Hypothalamus (tissue), 51 donors: ENCODE results near the gene SURF2.
A peak's percentile ranks its signal among the peaks of the same experiment; 100 is the strongest.
"Not testable (repeated sequence)": the region's sequence is repeated elsewhere in the genome, so short reads cannot be mapped to it uniquely, and the experiment has no call there.

ENCODE experiments used
- DNase-seq, 51 donors: peaks; one replicate each; lab custom pipeline; 2025; lab: John Stamatoyannopoulos, UW

SURF2 gene

GRCh38 chr9:133356391-133357091 lies at the start of gene SURF2, which contains the start of gene SURF1:
TSS of gene SURF2 (plus strand) at chr9:133356550. CDS start at chr9:133356593, 43 bp downstream.
TSS of gene SURF1 (minus strand) at chr9:133356487. CDS start at chr9:133356453, 34 bp downstream.
- peak in 50 of 51 donors; percentile 19 to 90 (median 70) for DNase-seq

GRCh38 chr9:133307301-133307700 lies 49.0 kb upstream of the SURF2 start:
- DNase-seq = no peak

GRCh38 chr9:133309608-133310007 lies 46.7 kb upstream of the SURF2 start:
- DNase-seq = no peak

GRCh38 chr9:133315997-133316396 lies 40.4 kb upstream of the SURF2 start:
- no peak for DNase-seq

DNA sequence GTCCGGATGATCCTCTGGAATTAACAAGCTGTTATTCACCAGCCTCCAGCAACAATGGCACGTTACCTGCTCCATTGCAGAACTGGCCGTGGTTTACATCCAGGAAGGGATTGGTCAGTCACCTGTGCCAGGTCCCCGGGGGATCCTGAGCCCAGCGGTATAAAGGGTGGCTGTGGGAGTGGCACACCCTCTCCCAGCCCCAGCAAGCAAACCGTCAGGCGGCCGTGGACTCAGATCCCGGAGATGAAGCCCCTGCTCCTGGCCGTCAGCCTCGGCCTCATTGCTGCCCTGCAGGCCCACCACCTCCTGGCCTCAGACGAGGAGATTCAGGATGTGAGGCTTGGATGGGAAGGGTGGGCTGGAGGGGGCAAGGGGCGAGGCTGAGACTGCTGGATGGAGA lies 38.8 kb upstream of the SURF2 start:
- not testable (repeated sequence) for DNase-seq

DNA sequence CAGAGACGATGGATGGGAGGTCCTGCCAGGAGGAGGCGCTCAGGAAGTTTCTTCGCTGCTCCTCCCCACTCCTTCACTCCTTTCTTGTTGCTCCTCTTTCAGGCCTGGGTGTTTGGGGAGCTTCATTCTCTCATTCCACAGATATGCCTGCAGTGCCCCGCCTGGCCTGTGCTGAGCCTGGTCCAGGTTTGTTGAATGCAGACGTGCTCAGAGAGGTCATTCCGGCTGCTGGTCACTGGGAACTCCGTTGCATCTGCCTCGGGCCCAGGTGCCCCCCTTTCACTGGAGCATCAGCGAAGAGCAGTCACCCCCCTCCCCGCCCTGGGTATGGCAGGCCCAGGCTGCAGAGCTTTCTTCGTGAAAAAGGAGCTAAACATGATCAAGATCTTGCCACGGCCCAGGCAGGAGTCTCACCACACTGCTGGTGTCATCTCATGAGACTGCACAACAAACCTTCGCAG lies 35.9 kb upstream of the SURF2 start:
- DNase-seq = no peak

GRCh38 chr9:133321411-133321935 lies 34.9 kb upstream of the SURF2 start:
- no peak for DNase-seq

DNA sequence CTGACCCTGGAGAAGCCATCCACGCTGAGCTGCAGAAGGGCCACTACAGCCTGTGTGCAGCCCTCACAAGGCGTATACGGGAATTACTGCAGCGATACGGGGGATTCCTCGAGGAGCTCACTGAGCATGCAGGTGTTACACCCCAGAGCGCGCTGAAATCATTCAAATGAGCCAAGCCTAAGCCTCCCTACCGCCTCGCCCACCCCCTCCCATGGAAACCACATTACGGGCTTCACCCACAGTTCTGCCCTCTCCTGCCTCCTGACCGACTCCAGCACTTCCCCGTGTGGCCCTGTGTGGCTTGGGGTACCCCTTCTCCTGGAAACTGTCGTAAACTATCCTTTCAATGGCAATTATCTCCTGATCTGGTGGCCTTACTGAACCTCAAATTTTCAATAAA lies 33.6 kb upstream of the SURF2 start:
- DNase-seq = no peak

DNA sequence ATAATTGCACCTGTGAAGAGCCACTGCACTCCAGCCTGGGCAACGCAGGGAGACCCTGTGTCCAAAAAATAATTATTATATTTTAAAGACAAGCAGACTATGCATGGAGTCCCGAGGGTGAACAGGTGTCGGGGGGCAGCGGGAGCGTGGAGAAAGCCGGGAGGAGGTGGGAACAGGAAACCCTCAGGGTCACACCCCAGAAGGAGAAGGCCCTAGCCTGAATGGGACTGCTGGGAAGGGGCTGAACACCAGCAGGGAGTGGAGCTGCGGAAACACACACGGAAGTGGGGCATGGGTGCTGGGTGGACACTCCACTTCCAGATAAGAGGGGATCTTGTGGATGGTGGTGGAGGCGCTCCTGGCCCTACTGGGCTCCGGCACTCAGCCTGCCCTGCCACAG lies 33.1 kb upstream of the SURF2 start:
- DNase-seq = no peak

GRCh38 chr9:133323991-133324703 lies 32.2 kb upstream of the SURF2 start:
- DNase-seq = no peak

DNA sequence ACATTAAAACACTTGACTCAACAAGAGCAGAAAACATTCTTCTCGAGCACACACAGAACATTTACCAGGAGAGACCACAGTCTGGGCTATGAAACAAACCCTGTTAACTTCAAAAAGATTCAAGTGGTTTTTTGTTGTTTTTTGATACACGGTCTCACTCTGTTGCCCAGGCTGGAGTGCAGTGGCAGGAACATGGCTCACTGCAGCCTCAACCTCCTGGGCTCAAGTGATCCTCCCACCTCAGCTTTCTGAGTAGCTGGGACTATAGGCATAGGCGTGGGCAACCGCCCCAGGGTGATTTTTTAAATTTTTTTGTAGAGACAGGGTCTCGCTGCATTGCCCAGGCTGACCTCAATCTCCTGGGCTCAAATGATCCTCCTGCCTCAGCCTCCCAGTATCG lies 29.3 kb upstream of the SURF2 start:
- DNase-seq = not testable (repeated sequence)

- DNase-seq = no peak
Measured at GRCh38 chr9:133327834-133328484, 28.4 kb upstream of the SURF2 start.

DNA sequence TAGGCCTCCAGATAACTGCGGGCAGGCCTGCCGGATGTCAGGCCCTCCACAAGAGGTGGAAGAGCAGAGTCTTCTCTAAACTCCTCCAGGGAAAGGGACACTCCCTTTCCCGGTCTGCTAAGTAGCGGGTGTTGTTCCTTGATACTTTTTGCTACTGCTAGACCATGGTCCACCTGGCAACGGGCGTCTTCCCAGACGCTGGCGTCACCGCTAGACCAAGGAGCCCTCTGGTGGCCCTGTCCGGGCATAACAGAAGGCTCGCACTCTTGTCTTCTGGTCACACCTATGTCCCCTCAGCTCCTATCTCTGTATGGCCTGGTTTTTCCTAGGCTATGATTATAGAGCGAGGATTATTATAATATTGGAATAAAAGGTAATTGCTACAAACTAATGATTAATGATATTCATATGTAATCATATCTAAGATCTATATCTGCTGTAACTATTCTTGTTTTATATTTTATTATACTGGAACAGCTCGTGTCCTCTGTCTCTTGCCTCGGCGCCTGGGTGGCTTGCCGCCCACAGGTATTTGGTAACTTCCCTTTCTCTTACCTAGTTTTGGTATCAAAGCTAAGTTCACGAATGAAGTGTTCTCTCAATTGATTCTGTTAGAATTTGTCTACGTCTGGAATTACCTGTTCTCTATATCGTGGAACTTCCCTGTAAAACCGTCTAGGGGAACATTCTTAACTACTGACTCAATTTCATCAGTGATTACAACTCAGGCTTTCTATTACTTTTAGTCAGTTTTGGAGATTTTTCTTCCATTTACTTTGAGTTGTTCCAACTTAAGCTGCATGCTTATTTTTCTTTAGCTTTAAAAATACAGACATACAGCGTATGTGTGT lies 26.8 kb upstream of the SURF2 start:
- DNase-seq = peak in 5 of 51 donors; percentile 7 to 28 (median 11)

DNA sequence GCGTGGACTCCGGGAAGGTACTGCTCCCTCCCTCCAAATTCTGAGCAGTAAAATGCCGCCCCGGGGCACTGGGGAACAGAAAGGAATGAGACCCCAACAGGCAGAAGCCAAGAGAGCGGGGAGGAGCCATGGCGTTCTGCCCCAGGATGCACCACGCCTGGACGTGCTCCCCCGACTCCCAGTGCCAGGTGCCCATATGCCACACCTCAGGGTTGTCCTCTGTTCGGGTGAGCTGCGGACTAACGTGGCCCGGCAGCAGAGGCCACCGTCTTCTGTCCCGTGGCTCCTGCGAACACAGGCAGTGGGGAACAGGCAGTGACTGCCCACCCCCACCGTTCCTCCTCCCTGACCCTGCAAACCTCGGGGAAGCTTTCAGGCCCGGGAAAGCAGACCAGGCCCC lies 25.1 kb upstream of the SURF2 start:
- DNase-seq = no peak

GRCh38 chr9:133331641-133332380 lies 24.5 kb upstream of the SURF2 start:
- DNase-seq = no peak

DNA sequence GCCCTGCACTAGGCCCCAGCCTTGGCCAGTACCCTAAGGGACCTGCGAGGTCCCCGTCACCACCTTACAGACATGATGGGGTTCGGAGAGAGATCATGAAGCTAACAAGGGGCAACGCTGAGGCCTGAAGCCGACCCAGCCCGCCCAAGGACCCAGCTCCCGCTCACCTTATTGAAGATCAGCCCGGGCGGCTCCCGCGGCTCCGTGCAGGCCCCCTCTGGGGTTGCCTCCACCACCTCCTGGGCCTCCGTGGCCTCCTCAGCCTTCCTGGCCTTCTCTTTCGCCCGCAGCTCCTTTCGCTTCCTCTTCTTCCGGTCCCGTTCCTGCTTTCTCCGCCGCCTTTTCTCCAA lies 24.0 kb upstream of the SURF2 start:
- DNase-seq = no peak

- DNase-seq = no peak
Measured at GRCh38 chr9:133333011-133333410, 23.3 kb upstream of the SURF2 start.

GRCh38 chr9:133333566-133333965 lies 22.8 kb upstream of the SURF2 start:
- DNase-seq = no peak

- DNase-seq = no peak
Measured at GRCh38 chr9:133334161-133334560, 22.2 kb upstream of the SURF2 start.

- not testable (repeated sequence) for DNase-seq
Measured at GRCh38 chr9:133334888-133335287, 21.5 kb upstream of the SURF2 start.
